ENCODE results near the gene RAF1. TPM values are rescaled to one million over a fixed set of nuclear protein-coding genes. Genes with fewer than 3 reads are reported as not detected.

RAF1 gene
- total and polyA plus RNA-seq, 2 of the 8 experiments (the other 6 are each of a cell fraction or from before 2014, with no cell fraction given), result 103 to 118 TPM

DNA sequence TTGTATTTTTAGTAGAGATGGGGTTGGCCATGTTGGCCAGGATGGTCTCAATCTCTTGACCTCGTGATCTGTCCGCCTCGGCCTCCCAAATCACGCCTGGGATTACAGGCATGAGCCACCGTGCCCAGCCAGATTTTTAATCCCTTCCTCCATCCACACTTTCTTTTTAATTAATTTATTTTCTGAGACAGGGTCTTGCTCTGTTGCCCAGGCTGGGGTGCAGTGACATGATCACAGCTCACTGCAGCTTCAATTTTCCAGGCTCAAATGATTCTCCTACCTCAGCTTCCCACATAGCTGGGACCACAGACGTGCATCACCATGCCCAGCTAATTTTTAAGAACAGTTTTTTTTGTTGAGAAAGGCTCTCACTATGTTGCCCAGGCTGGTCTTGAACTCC lies 43.6 kb downstream of the RAF1 start (continued):
- no peak for TF ChIP-seq CBX5 (IDR thresholded peaks at IDR 0.05; ENCODE audit: low read depth, low read length)
- TF ChIP-seq EZH2 (IDR thresholded peaks at IDR 0.05; ENCODE audit: low read depth, low read length, severe bottlenecking), result no peak
- no peak for TF ChIP-seq ASH2L (IDR thresholded peaks at IDR 0.05; ENCODE audit: low read length)
- no peak for TF ChIP-seq SP4 (IDR thresholded peaks at IDR 0.05; ENCODE audit: low read length)
